KMS-11 (cell line): ENCODE measurements around the gene ZNF611.

Source experiments
- H2AFZ ChIP-seq: fragments of 200-600 bp; sonication (generic); 2 replicates; pipeline ENCODE4 v1.6.1; 2016; ENCODE audit warnings: antibody characterized with exemption, mixed run types, low read depth
- H3K27ac ChIP-seq: fragments of 200-600 bp; sonication (generic); 2 replicates; pipeline ENCODE4 v1.6.1; 2016; ENCODE audit warnings: mild to moderate bottlenecking, mixed run types
- H3K27me3 ChIP-seq: fragments of 200-600 bp; sonication (generic); 2 replicates; pipeline ENCODE4 v1.6.1; 2017; ENCODE audit warnings: mild to moderate bottlenecking, low read depth, mixed run types, moderate library complexity; ENCODE audit not compliant: insufficient read depth
- H3K36me3 ChIP-seq: fragments of 200-600 bp; sonication (generic); 2 replicates; pipeline ENCODE4 v1.6.1; 2017; ENCODE audit warnings: mild to moderate bottlenecking, mixed run types; ENCODE audit not compliant: insufficient read depth
- H3K4me1 ChIP-seq: fragments of 200-600 bp; sonication (generic); 2 replicates; pipeline ENCODE4 v1.6.1; 2016; ENCODE audit warnings: mild to moderate bottlenecking, low read depth, mixed run types; ENCODE audit not compliant: poor library complexity, severe bottlenecking
- H3K4me2 ChIP-seq: fragments of 200-600 bp; sonication (generic); 2 replicates; pipeline ENCODE4 v1.7.0; 2016; ENCODE audit warnings: mild to moderate bottlenecking, mixed run types
- H3K4me3 ChIP-seq: fragments of 200-600 bp; sonication (generic); IDR thresholded peaks from 2 replicates; pipeline ENCODE4 v1.6.1; 2017; ENCODE audit warnings: low read depth, low read length, mixed read lengths; ENCODE audit not compliant: insufficient read depth
- H3K79me2 ChIP-seq: fragments of 200-600 bp; sonication (generic); 2 replicates; pipeline ENCODE4 v1.6.1; 2016; ENCODE audit warnings: low read depth, mixed run types; ENCODE audit not compliant: insufficient read depth
- H3K9ac ChIP-seq: fragments of 200-600 bp; sonication (generic); 2 replicates; pipeline ENCODE4 v1.6.1; 2016; ENCODE audit warnings: mild to moderate bottlenecking, mixed run types
- H4K20me1 ChIP-seq: fragments of 200-600 bp; sonication (generic); 2 replicates; pipeline ENCODE4 v1.6.1; 2016; ENCODE audit warnings: mild to moderate bottlenecking, mixed run types; ENCODE audit not compliant: insufficient read depth
- CTCF ChIP-seq: fragments of 200-600 bp; sonication (generic); conservative IDR thresholded peaks from 2 replicates; pipeline ENCODE4 v1.6.1; 2017; ENCODE audit warnings: low read depth, mild to moderate bottlenecking, antibody characterized with exemption, low read length, moderate library complexity, mixed read lengths

Gene ZNF611

DNA sequence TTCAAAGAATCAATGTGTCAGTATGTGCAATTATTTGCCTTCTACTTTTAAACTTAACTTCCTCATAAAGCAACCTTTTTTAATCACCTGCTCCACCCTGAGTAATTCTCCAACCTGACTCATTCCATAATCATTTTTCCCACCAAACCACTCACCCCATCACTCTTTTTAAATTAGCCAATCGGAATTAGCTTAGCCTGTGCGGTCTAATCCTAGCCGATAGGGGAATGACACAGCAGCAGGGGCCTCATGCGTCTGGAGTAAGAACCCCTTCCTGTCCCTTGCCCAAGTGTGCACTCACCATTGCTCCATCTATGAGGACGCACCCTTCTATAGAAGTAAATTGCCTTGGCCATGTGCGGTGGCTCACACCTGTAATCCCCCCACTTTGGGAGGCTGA, 69.3 kb downstream of the ZNF611 start:
- Histone ChIP-seq H4K20me1 (no peaks in the 10 kb centered on the region), H3K36me3 (no peaks in the 10 kb centered on the region), H2AFZ (no peak overlapping the region), H3K9ac (no peak overlapping the region), H3K27ac (no peak overlapping the region), H3K4me2 (no peak overlapping the region), H3K4me3 (no peak overlapping the region), H3K79me2 (no peaks in the 10 kb centered on the region), H3K4me1 (no peaks in the 10 kb centered on the region), H3K27me3 (no peaks in the 10 kb centered on the region)
- TF ChIP-seq CTCF: no peak

DNA sequence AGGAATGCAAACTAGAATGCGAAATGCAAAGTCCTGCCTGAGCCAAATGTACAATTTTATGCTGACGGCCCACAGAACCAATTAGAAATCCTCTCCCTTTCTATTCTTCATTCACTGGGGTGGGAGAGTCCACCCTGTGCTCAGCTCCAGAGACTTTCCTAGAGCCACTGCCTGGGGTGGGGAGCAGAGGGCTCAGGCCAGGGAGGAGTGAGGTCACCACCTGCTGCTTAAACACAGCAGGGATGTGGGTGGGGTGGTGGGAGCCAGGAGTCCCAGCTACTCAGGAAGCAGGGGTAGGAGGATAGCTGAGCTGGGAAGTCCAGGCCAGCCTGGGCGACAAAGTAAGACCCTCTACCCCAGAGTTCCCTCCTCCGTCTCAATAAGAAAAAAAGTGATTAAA, 69.8 kb downstream of the ZNF611 start:
- Histone ChIP-seq H3K36me3 (no peaks in the 10 kb centered on the region), H3K9ac (no peak overlapping the region), H3K79me2 (no peaks in the 10 kb centered on the region), H4K20me1 (no peaks in the 10 kb centered on the region), H3K27me3 (no peaks in the 10 kb centered on the region), H3K4me3 (no peak overlapping the region), H2AFZ (no peak overlapping the region), H3K4me2 (no peak overlapping the region), H3K27ac (no peak overlapping the region), H3K4me1 (no peaks in the 10 kb centered on the region)
- no peak for TF ChIP-seq CTCF

- Histone ChIP-seq H3K79me2 (no peaks in the 10 kb centered on the region), H3K4me3 (no peak overlapping the region), H3K27me3 (no peaks in the 10 kb centered on the region), H3K4me1 (no peaks in the 10 kb centered on the region), H3K36me3 (no peaks in the 10 kb centered on the region), H3K4me2 (no peak overlapping the region), H3K27ac (no peak overlapping the region), H3K9ac (no peak overlapping the region), H4K20me1 (no peaks in the 10 kb centered on the region), H2AFZ (no peak overlapping the region)
- no peak for TF ChIP-seq CTCF
Measured at GRCh38 chr19:52664461-52664860, 70.4 kb downstream of the ZNF611 start.

DNA sequence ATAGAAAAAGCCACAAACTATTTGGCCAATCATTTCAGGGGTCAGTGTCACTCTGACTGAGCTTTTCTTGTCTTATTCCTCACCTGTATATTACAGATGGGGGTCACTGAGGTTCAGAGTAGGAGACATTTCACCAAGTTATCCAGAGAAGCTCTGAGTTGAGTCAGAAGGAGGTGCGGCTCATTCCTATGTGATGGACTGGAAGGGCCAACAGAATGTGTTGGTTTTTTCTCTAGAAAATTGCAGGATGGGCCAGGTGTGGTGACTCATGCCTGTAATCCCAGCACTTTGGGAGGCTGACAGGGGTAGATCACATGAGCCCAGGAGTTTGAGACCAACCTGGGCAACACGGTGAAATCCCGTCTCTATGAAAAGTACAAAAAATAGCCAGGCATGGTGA, 72.2 kb downstream of the ZNF611 start:
- Histone ChIP-seq H3K27me3 (no peaks in the 10 kb centered on the region), H3K36me3 (no peaks in the 10 kb centered on the region), H4K20me1 (no peaks in the 10 kb centered on the region), H3K79me2 (no peaks in the 10 kb centered on the region), H3K9ac (no peak overlapping the region), H2AFZ (no peak overlapping the region), H3K4me3 (no peak overlapping the region), H3K4me1 (no peaks in the 10 kb centered on the region), H3K4me2 (no peak overlapping the region), H3K27ac (no peak overlapping the region)
- TF ChIP-seq CTCF: no peak

DNA sequence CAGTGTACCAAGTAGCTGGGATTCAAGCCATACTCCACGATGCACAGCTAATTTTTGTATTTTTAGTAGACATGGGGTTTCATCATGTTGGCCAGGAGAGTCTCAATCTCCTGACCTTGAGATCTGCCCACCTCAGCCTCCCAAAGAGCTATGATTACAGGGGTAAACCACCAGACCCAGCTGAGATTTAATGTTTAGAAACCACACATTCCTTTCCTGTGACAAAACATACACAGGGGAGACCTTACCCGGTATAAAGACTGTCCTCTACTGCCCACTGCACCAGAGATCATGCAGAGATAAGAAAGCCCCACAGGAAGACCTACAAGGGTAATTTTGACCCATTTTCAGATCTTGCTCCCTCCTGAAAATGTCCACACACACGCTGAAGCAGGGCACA, 73.9 kb downstream of the ZNF611 start:
- no peaks in the 10 kb centered on the region for H3K27me3 ChIP-seq
- H3K4me3 ChIP-seq: no peak overlapping the region
- no peak for TF ChIP-seq CTCF
- no peaks in the 10 kb centered on the region for H3K36me3 ChIP-seq
- H2AFZ ChIP-seq: no peak overlapping the region
- no peaks in the 10 kb centered on the region for H3K4me1 ChIP-seq
- H3K4me2 ChIP-seq: no peak overlapping the region
- no peaks in the 10 kb centered on the region for H3K79me2 ChIP-seq
- H3K27ac ChIP-seq: no peak overlapping the region
- H3K9ac ChIP-seq: no peak overlapping the region
- H4K20me1 ChIP-seq: no peaks in the 10 kb centered on the region
